Thoracic aorta (tissue), 2 donors: Measurements from ENCODE around the gene SMIM45.

Experiments used
- ATAC-seq: fragments of 150-250 bp; one replicate; pipeline ENCODE4 v1.8.0; 2017; ENCODE audit warnings: low read depth; ENCODE audit not compliant: insufficient number of reproducible peaks, low FRiP score
- DNase-seq: peaks from one replicate; pipeline ENCODE4 v3.0.0-alpha.2; 2020; ENCODE audit warnings: low spot score
- H3K27ac ChIP-seq, 2 donors: fragments of 200-600 bp; sonication (generic); 1 replicate in 1 of 2; 2 replicates in 1 of 2; pipeline ENCODE4 v1.5.1; 2016; ENCODE audit warnings: mild to moderate bottlenecking in 2 of 2, moderate library complexity in 2 of 2
- H3K27me3 ChIP-seq: fragments of 200-600 bp; sonication (generic); replicated peaks from 2 replicates; pipeline ENCODE4 v1.6.0; 2016; ENCODE audit warnings: mild to moderate bottlenecking; ENCODE audit not compliant: insufficient read depth
- H3K36me3 ChIP-seq: fragments of 200-600 bp; sonication (generic); one replicate; pipeline ENCODE4 v1.5.1; 2016
- H3K4me1 ChIP-seq, 2 donors: fragments of 200-600 bp; sonication (generic); 1 replicate in 1 of 2; 2 replicates in 1 of 2; pipeline versions ENCODE4 v1.5.1 to v1.6.0; 2016; ENCODE audit warnings: low read depth in 2 of 2, mild to moderate bottlenecking in 1 of 2; ENCODE audit not compliant: control insufficient read depth in 1 of 2
- H3K4me3 ChIP-seq: fragments of 200-600 bp; sonication (generic); 2 replicates; pipeline ENCODE4 v1.5.1; 2016; ENCODE audit warnings: mild to moderate bottlenecking
- H3K9me3 ChIP-seq: fragments of 200-600 bp; sonication (generic); 2 replicates; pipeline ENCODE4 v1.5.1; 2016
- TF ChIP-seq, protein P1 (sequence below): fragments of 200-600 bp; sonication (generic); IDR thresholded peaks from one replicate; pipeline ENCODE4 v1.5.1; 2019; ENCODE audit warnings: antibody characterized with exemption

SMIM45 gene

DNA sequence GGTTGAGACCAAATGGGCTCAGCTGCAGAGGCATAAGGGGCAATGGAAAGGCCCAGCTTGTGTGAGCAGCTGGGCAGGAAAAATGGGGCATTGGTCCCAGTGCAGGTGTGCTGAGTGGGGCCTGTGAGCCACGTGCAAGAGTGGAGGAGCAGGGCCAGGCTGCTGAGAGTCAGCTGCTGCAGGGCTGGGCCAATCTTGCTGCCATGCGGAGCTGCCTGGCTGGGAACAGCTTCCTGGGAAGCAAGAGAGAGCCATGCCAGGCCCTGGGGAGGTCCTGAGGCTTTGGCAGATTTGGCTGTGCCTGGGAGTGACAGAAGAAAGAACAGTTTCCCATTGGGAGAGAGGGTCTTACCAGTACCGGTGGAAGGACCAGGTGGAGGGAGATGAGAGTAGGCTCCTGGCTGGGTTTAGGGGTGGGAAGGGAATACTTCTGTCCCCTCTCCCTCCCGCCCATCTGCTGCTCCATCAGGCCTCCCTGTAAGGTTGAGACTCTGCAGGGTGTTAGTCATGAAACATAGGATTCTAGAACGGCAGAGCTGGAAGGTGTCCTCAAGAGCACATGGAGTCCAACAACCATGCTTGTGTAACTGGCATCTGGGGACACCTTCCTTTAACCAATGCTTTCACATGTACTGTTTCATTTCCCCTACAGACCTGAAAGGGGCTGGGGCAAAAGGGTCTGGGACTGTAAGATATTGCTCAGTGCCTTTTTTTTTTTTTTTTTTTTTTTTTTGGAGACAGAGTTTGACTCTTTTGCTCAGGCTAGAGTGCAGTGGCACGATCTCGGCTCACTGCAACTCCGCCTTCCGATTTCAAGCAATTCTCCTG is 27.7 kb downstream of the SMIM45 start:
- Histone ChIP-seq H3K4me3 (no peak overlapping the region), H3K27me3 (peaks cover 11% of the 10 kb centered on the region), H3K9me3 (no peaks in the 10 kb centered on the region), H3K36me3 (no peaks in the 10 kb centered on the region), H3K4me1 (peaks cover 2 to 11% of the 10 kb centered on the region in 2 donors), H3K27ac (no peak overlapping the region)
- DNase-seq = no peak
- ATAC-seq = no peak
- TF ChIP-seq, protein P1, sequence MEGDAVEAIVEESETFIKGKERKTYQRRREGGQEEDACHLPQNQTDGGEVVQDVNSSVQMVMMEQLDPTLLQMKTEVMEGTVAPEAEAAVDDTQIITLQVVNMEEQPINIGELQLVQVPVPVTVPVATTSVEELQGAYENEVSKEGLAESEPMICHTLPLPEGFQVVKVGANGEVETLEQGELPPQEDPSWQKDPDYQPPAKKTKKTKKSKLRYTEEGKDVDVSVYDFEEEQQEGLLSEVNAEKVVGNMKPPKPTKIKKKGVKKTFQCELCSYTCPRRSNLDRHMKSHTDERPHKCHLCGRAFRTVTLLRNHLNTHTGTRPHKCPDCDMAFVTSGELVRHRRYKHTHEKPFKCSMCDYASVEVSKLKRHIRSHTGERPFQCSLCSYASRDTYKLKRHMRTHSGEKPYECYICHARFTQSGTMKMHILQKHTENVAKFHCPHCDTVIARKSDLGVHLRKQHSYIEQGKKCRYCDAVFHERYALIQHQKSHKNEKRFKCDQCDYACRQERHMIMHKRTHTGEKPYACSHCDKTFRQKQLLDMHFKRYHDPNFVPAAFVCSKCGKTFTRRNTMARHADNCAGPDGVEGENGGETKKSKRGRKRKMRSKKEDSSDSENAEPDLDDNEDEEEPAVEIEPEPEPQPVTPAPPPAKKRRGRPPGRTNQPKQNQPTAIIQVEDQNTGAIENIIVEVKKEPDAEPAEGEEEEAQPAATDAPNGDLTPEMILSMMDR = no peak

DNA sequence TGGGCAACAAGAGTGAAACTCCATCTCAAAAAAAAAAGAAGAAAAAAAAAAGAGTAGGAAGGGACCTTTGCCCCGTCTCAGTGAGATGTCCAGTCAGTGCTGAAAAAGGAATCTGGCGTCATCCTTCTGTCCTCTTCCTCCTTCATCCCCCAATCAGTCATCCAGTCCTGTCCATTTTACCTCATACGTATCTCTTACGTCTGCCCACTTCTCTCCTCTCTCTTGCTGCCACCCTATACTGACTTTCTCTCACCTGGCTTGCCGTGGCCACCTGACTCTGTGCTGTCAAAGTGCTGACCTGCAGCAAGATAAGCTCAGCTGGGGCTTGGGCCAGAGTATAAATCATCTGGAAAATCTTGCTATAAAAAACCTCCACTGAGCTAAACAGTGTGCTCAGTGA is 30.9 kb downstream of the SMIM45 start:
- ATAC-seq = no peak
- H3K27me3 ChIP-seq = peaks cover 1% of the 10 kb centered on the region
- TF ChIP-seq, protein P1 = no peak
- no peaks in the 10 kb centered on the region for H3K36me3 ChIP-seq
- DNase-seq = no peak
- H3K9me3 ChIP-seq = no peaks in the 10 kb centered on the region
- no peak overlapping the region for H3K4me3 ChIP-seq
- H3K4me1 ChIP-seq = no peaks in the 10 kb centered on the region
- H3K27ac ChIP-seq = no peak overlapping the region

DNA sequence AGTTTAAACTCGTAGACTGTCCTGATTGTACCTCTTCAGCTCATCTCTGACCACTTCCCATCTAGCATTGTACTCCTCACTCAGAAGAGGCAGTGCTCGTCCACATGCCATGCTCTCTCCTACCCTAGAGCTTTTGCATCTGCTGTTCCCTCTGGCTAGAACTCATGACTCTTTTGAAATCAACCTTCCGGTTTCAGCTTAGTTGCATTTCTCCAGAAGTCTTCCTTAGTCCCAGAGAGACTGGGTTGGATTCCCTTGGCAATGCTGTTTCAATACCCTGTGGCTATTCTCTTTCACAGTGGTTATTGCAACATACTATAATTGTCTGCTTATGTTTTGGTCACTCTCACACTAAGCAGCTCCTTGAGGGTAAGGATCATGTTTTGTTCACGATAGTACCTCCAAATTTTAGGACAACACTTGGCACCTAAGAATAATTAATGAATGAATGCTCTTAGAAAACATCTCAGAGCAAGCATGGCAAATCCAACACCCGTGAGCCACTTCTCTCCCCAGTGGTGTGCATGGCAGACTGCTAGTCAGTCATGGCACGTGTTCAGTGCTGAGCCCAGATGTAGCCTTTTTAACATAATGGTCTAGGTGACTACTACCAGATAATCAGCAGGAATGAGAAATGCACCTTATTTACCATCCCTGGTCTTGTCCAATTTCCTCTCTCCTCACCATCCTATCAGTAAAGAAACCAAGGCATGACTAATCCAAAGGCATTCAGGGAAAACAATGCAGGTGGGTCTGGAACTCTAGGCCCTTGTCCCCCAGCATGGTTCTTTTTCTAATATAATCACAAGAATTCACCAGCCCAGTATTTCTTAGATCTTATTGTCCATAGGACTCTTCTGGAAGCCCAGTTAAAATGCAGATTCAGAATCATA is 31.8 kb downstream of the SMIM45 start:
- H3K9me3 ChIP-seq = no peaks in the 10 kb centered on the region
- no peak overlapping the region for H3K27ac ChIP-seq
- H3K27me3 ChIP-seq = no peaks in the 10 kb centered on the region
- TF ChIP-seq, protein P1 = no peak
- DNase-seq (no peak), ATAC-seq (no peak)
- H3K4me1 ChIP-seq = no peaks in the 10 kb centered on the region
- H3K36me3 ChIP-seq = no peaks in the 10 kb centered on the region
- H3K4me3 ChIP-seq = no peak overlapping the region

DNA sequence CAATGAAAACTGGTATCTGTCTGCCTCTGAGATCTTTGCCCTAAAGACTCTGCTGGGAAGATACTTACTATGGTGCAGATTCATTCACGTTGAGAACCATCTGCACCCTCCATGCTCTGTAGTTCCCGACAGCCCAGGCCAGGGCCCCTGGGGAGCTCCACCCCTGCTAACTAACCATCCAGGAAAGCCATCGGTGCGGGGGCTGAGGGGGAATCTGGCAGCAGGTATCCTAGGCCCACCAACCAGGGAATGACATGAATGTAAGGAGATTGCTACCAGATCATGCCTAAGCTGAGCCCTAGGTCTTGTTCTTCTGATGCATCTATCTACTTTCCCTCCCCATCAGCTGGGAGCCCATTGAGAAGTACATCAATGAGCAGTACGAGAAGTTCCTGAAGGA is 35.3 kb downstream of the SMIM45 start:
- Histone ChIP-seq H3K27me3 (no peaks in the 10 kb centered on the region), H3K36me3 (no peaks in the 10 kb centered on the region), H3K9me3 (no peaks in the 10 kb centered on the region), H3K27ac (no peak overlapping the region), H3K4me1 (no peaks in the 10 kb centered on the region), H3K4me3 (no peak overlapping the region)
- TF ChIP-seq, protein P1 = no peak
- ATAC-seq (no peak), DNase-seq (no peak)

DNA sequence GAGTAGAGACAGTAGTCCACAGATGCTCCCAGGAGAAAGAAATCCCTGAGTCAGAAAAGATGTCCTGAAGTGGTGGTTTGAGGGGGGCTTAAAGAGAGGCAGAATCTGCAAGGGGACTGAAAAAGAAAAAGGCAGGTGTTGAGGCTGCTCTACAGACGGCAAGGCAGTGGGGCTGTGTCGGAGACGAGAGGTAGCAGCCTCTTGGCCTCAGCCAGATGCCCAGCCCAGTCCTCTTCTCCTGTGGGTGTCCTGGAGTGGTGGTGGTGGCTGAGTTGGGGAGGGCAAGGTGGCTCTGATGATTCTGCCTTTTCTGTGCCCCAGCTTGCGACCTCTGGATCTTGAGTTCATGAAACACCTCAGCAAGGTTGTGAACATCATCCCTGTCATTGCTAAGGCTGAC is 37.3 kb downstream of the SMIM45 start:
- DNase-seq = no peak
- H3K36me3 ChIP-seq = no peaks in the 10 kb centered on the region
- no peaks in the 10 kb centered on the region for H3K4me1 ChIP-seq
- no peaks in the 10 kb centered on the region for H3K27me3 ChIP-seq
- H3K9me3 ChIP-seq = no peaks in the 10 kb centered on the region
- TF ChIP-seq, protein P1 = no peak
- H3K27ac ChIP-seq = no peak overlapping the region
- no peak for ATAC-seq
- no peak overlapping the region for H3K4me3 ChIP-seq
